ENCODE results near the gene ALDH3A2. TPM values are rescaled to one million over a fixed set of nuclear protein-coding genes. Genes with fewer than 3 reads are reported as not detected.
A peak's percentile ranks its signal among the peaks of the same experiment; 100 is the strongest.
"Not testable (repeated sequence)": the region's sequence is repeated elsewhere in the genome, so short reads cannot be mapped to it uniquely, and the experiment has no call there.

Gene ALDH3A2
- total RNA-seq, 1 experiment from 2014 or later = 45.2 TPM

- in situ Hi-C loops (cut with HindIII; ENCODE audit: low pct_unique_long_range_greater_than_20kb, low sequenced_read_pairs); DNase-seq (ENCODE audit: low read depth, low spot score): not testable (repeated sequence)
Observed at GRCh38 chr17:19669680-19670079, 21.1 kb downstream of the ALDH3A2 start.

GRCh38 chr17:19670908-19671307, 22.4 kb downstream of the ALDH3A2 start:
- no peak for DNase-seq (ENCODE audit: low read depth, low spot score)
- in situ Hi-C loops (cut with HindIII; ENCODE audit: low pct_unique_long_range_greater_than_20kb, low sequenced_read_pairs) = no loop called here

GRCh38 chr17:19671433-19671832, 22.9 kb downstream of the ALDH3A2 start:
- in situ Hi-C loops (cut with HindIII; ENCODE audit: low pct_unique_long_range_greater_than_20kb, low sequenced_read_pairs) = no loop called here
- no peak for DNase-seq (ENCODE audit: low read depth, low spot score)

- peak; percentile 38 for DNase-seq (ENCODE audit: low read depth, low spot score)
- in situ Hi-C loops (cut with HindIII; ENCODE audit: low pct_unique_long_range_greater_than_20kb, low sequenced_read_pairs) = no loop called here
Observed at GRCh38 chr17:19672009-19672750, 23.6 kb downstream of the ALDH3A2 start.

- no peak for DNase-seq (ENCODE audit: low read depth, low spot score)
- in situ Hi-C loops (cut with HindIII; ENCODE audit: low pct_unique_long_range_greater_than_20kb, low sequenced_read_pairs) = no loop called here
Observed at GRCh38 chr17:19673623-19674022, 25.1 kb downstream of the ALDH3A2 start.

- in situ Hi-C loops (cut with HindIII; ENCODE audit: low pct_unique_long_range_greater_than_20kb, low sequenced_read_pairs) = no loop called here
- no peak for DNase-seq (ENCODE audit: low read depth, low spot score)
Observed at GRCh38 chr17:19676896-19677295, 28.3 kb downstream of the ALDH3A2 start.

- in situ Hi-C loops (cut with HindIII; ENCODE audit: low pct_unique_long_range_greater_than_20kb, low sequenced_read_pairs) = no loop called here
- no peak for DNase-seq (ENCODE audit: low read depth, low spot score)
Observed at GRCh38 chr17:19677736-19678379, 29.3 kb downstream of the ALDH3A2 start.

GRCh38 chr17:19678581-19679453, 30.3 kb downstream of the ALDH3A2 start:
- in situ Hi-C loops (cut with HindIII; ENCODE audit: low pct_unique_long_range_greater_than_20kb, low sequenced_read_pairs) = no loop called here
- no peak for DNase-seq (ENCODE audit: low read depth, low spot score)

- in situ Hi-C loops (cut with HindIII; ENCODE audit: low pct_unique_long_range_greater_than_20kb, low sequenced_read_pairs) = no loop called here
- no peak for DNase-seq (ENCODE audit: low read depth, low spot score)
Observed at GRCh38 chr17:19683117-19683516, 34.6 kb downstream of the ALDH3A2 start.

- in situ Hi-C loops (cut with HindIII; ENCODE audit: low pct_unique_long_range_greater_than_20kb, low sequenced_read_pairs); DNase-seq (ENCODE audit: low read depth, low spot score): not testable (repeated sequence)
Observed at GRCh38 chr17:19684909-19685580, 36.5 kb downstream of the ALDH3A2 start.

GRCh38 chr17:19686400-19687090, 38.0 kb downstream of the ALDH3A2 start:
- in situ Hi-C loops (cut with HindIII; ENCODE audit: low pct_unique_long_range_greater_than_20kb, low sequenced_read_pairs) = no loop called here
- no peak for DNase-seq (ENCODE audit: low read depth, low spot score)

- in situ Hi-C loops (cut with HindIII; ENCODE audit: low pct_unique_long_range_greater_than_20kb, low sequenced_read_pairs) = no loop called here
- peak; percentile 37 for DNase-seq (ENCODE audit: low read depth, low spot score)
Observed at GRCh38 chr17:19702217-19702641, 53.7 kb downstream of the ALDH3A2 start.

- in situ Hi-C loops (cut with HindIII; ENCODE audit: low pct_unique_long_range_greater_than_20kb, low sequenced_read_pairs) = no loop called here
- no peak for DNase-seq (ENCODE audit: low read depth, low spot score)
Observed at GRCh38 chr17:19703106-19703827, 54.7 kb downstream of the ALDH3A2 start.

- in situ Hi-C loops (cut with HindIII; ENCODE audit: low pct_unique_long_range_greater_than_20kb, low sequenced_read_pairs) = no loop called here
Observed at GRCh38 chr17:19703828-19704613, 55.5 kb downstream of the ALDH3A2 start.

GRCh38 chr17:19705201-19705600, 56.6 kb downstream of the ALDH3A2 start:
- DNase-seq (ENCODE audit: low read depth, low spot score) = no peak
- in situ Hi-C loops (cut with HindIII; ENCODE audit: low pct_unique_long_range_greater_than_20kb, low sequenced_read_pairs) = no loop called here

More at GRCh38 chr17:19703828-19704613, 55.5 kb downstream of the ALDH3A2 start:
- DNase-seq (ENCODE audit: low read depth, low spot score) = no peak

Measured in SK-MEL-5 (cell line).